KOPT-K1 (cell line): ENCODE results near the gene NOTUM.
"Not testable (repeated sequence)": the region's sequence is repeated elsewhere in the genome, so short reads cannot be mapped to it uniquely, and the experiment has no call there.

Experiments used
- H3K27ac ChIP-seq: fragments of 200-600 bp; sonication (generic); 2 replicates; pipeline ENCODE4 v1.5.1; 2016; ENCODE audit warnings: antibody characterized with exemption, mild to moderate bottlenecking, low read depth, low read length; ENCODE audit not compliant: poor library complexity, severe bottlenecking
- H3K36me3 ChIP-seq: fragments of 200-600 bp; sonication (generic); 2 replicates; pipeline ENCODE4 v1.5.1; 2017; ENCODE audit warnings: antibody characterized with exemption, mild to moderate bottlenecking, low read length, moderate library complexity; ENCODE audit not compliant: insufficient read depth
- H3K9me3 ChIP-seq: fragments of 200-600 bp; sonication (generic); 2 replicates; pipeline ENCODE4 v1.5.1; 2017; ENCODE audit warnings: antibody characterized with exemption, low read length, mild to moderate bottlenecking; ENCODE audit not compliant: insufficient read depth, poor library complexity, severe bottlenecking

The NOTUM gene

GRCh38 chr17:81990836-81991683 is 30.1 kb upstream of the NOTUM start:
- no peak overlapping the region for H3K27ac ChIP-seq
- H3K36me3 ChIP-seq = peaks cover 6% of the 10 kb centered on the region; the same call in 1 of the 2 replicates

GRCh38 chr17:81987161-81987770 is 26.3 kb upstream of the NOTUM start:
- Histone ChIP-seq H3K9me3 (no peaks in the 10 kb centered on the region), H3K36me3 (peaks cover 24% of the 10 kb centered on the region), H3K27ac (no peak overlapping the region)

More at GRCh38 chr17:81990836-81991683, 30.1 kb upstream of the NOTUM start:
- H3K9me3 ChIP-seq = no peaks in the 10 kb centered on the region

- Histone ChIP-seq H3K36me3 (peaks cover 24% of the 10 kb centered on the region), H3K9me3 (no peaks in the 10 kb centered on the region), H3K27ac (no peak overlapping the region)
Measured at GRCh38 chr17:81986606-81987005, 25.6 kb upstream of the NOTUM start.

GRCh38 chr17:81984773-81985410 is 23.9 kb upstream of the NOTUM start:
- Histone ChIP-seq H3K36me3 (peaks cover 24% of the 10 kb centered on the region), H3K9me3 (no peaks in the 10 kb centered on the region), H3K27ac (no peak overlapping the region)

GRCh38 chr17:81983639-81984373 is 22.8 kb upstream of the NOTUM start:
- H3K36me3 ChIP-seq = peaks cover 29% of the 10 kb centered on the region
- H3K9me3 ChIP-seq = no peaks in the 10 kb centered on the region
- no peak overlapping the region for H3K27ac ChIP-seq

GRCh38 chr17:81983011-81983638 is 22.1 kb upstream of the NOTUM start:
- Histone ChIP-seq H3K36me3 (peaks cover 29% of the 10 kb centered on the region), H3K9me3 (no peaks in the 10 kb centered on the region), H3K27ac (no peak overlapping the region)

- H3K36me3 ChIP-seq = peaks cover 27% of the 10 kb centered on the region
- not testable (repeated sequence) for H3K9me3 ChIP-seq, H3K27ac ChIP-seq
Measured at GRCh38 chr17:81981511-81981910, 20.5 kb upstream of the NOTUM start.

GRCh38 chr17:81980707-81981343 is 19.8 kb upstream of the NOTUM start:
- Histone ChIP-seq H3K36me3 (peaks cover 20% of the 10 kb centered on the region), H3K27ac (no peak overlapping the region), H3K9me3 (no peaks in the 10 kb centered on the region)

GRCh38 chr17:81980122-81980521 is 19.1 kb upstream of the NOTUM start:
- H3K27ac ChIP-seq = no peak overlapping the region
- H3K9me3 ChIP-seq = no peaks in the 10 kb centered on the region
- peaks cover 13% of the 10 kb centered on the region for H3K36me3 ChIP-seq

GRCh38 chr17:81978524-81979298 is 17.7 kb upstream of the NOTUM start:
- Histone ChIP-seq H3K27ac (no peak overlapping the region), H3K36me3 (peaks cover 5% of the 10 kb centered on the region; the same call in 1 of the 2 replicates), H3K9me3 (peaks cover 6% of the 10 kb centered on the region)

- Histone ChIP-seq H3K27ac (peak within 1 kb of the TSS; percentile 80), H3K36me3 (peaks cover 5% of the 10 kb centered on the region; the same call in 1 of the 2 replicates), H3K9me3 (peaks cover 18% of the 10 kb centered on the region)
Measured at GRCh38 chr17:81977211-81977808, 16.3 kb upstream of the NOTUM start, which contains the start of gene ASPSCR1. Gene ASPSCR1, plus strand, starts transcription at chr17:81977629. Its CDS starts 18 bp downstream, at chr17:81977647.

- H3K9me3 ChIP-seq = peaks cover 20% of the 10 kb centered on the region
- peak overlapping the region; percentile 80 for H3K27ac ChIP-seq
- H3K36me3 ChIP-seq = peaks cover 5% of the 10 kb centered on the region; the same call in 1 of the 2 replicates
Measured at GRCh38 chr17:81976332-81977210, 15.6 kb upstream of the NOTUM start.
